Measurements from ENCODE around the gene GUCA2B. TPM values are rescaled to one million over a fixed set of nuclear protein-coding genes. Genes with fewer than 3 reads are reported as not detected.

The GUCA2B gene
- total RNA-seq: not detected in 2 replicates

DNA sequence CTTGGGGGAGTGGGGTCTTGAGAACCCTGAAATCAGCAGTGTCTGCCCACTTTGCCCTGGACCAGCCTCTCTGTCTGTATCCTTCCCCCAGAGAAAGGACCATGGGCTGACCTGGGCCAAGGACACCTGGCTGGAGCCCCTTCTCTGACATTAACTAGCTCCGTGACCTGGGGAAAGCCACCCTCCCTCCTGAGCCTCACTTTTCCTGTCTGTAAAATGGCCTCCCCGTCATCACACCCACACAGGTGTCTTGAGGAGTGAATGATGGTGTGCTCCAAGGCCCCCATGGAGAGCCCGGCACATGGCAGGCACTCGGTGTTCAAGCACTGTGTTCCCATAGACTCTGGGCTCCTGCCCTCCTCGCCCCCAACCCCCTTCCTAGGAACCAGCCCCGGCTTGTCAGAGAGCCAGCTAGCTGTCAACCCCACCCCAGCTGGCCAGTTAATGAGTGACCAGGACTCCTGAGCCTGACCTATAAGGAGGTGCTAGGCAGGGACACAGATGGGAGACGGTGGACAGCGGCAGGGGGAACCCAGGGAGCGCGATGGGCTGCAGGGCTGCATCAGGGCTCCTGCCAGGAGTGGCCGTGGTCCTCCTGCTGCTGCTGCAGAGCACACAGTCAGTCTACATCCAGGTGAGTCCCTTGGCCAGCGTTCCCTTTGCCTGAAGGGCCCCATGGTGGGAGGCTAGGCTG, at the start of gene GUCA2B:
Gene GUCA2B (plus strand): TSS at position 504 of the 694 bp plus-strand sequence. CDS start 41 bp downstream, at position 545.

DNA sequence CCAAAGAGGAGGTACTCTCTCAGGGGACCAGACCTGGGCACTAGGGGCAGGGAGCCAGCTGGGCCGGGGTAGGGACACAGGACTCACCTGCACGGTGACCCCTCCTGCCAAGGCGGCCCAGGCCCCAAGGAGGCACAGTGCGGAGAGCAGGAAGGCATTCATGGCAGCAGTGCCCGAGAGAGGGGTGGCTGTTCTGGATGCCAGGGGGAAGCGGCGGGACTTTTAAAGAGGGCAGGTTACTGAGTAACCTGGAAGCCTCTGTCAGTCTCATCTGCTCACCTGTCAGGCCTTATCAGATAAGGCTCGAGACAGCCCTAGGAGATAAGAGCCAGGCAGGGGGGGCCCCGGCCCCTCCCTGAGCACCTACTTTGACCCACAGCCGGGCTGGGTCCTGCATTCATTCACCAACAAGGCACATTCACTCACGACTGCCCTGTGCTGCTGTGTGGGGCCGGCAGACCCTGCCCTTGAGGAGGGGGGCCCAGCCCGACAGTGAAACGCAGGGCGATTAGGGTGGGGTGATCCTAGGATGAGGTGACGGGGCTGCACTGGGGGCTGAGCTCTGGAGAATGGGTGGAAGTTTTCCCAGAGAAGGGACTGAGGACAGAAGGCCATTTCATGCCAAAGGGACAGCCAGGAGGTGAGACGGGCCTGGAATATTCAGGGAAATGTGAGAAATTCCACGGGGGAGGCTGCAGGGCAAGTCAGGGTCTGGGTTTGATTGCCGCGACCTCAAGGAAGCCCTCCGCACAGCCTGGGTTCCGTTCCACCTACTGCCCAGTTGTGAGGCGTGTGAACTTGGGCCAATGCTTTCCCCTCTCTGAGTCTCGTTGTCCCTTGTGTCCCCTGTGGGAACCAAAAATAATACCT, 11.6 kb downstream of the GUCA2B start, which contains the start of gene GUCA2A:
Gene GUCA2A (minus strand): TSS at position 195 of the 870 bp plus-strand sequence. CDS start 33 bp downstream, at position 162.

Other genes starting within 250 kb of the GUCA2B start
- under 0.01 and 1.2 TPM in 2 replicates for gene HIVEP3, start 234.5 kb upstream of the GUCA2B start, total RNA-seq
- not detected in 2 replicates for gene GUCA2A, start 11.3 kb downstream of the GUCA2B start, total RNA-seq
- 16.4 and 28.7 TPM in 2 replicates for gene FOXJ3, start 181.8 kb downstream of the GUCA2B start, total RNA-seq
- gene RIMKLA, start 227.4 kb downstream of the GUCA2B start, total RNA-seq: under 0.01 TPM in 2 replicates

Data from nasal cavity respiratory epithelium epithelial cell of viscerocranial mucosa (primary cell).